Measurements from ENCODE around the gene DNAH1. TPM values are rescaled to one million over a fixed set of nuclear protein-coding genes. Genes with fewer than 3 reads are reported as not detected.

The DNAH1 gene
- total RNA-seq, 1 experiment from 2014 or later: 2.4 TPM

GRCh38 chr3:52349131-52349530 is 33.0 kb downstream of the DNAH1 start:
- no peak for DNase-seq (ENCODE audit: low read depth, low spot score)
- TF ChIP-seq CTCF (IDR thresholded peaks at IDR 0.05) (no peak), POLR2AphosphoS5 (IDR thresholded peaks at IDR 0.05; ENCODE audit: low read depth, low read length) (no peak), TCF7L2 (IDR thresholded peaks at IDR 0.05; ENCODE audit: low read depth, low read length) (no peak), REST (IDR thresholded peaks at IDR 0.05; ENCODE audit: insufficient read depth in 1 of 2, low read depth in 2 of 2, low read length in 1 of 2) (no peak), SIN3A (IDR thresholded peaks at IDR 0.05; ENCODE audit: borderline replicate concordance, insufficient read depth, low read depth, low read length) (no peak)
- Histone ChIP-seq H3K4me3 (ENCODE audit: low read depth in 2 of 2, low read length in 2 of 2) (no peak overlapping the region), H3K4me1 (ENCODE audit: control insufficient read depth, insufficient read depth, low read length) (no peaks in the 10 kb centered on the region), H3K27ac (ENCODE audit: low read length) (no peak overlapping the region), H3K36me3 (ENCODE audit: control insufficient read depth, insufficient read depth, low read length) (no peaks in the 10 kb centered on the region), H3K27me3 (ENCODE audit: control insufficient read depth, insufficient read depth, low read length) (no peaks in the 10 kb centered on the region), H3K9me3 (ENCODE audit: control insufficient read depth, insufficient read depth, low read depth, low read length) (no peaks in the 10 kb centered on the region)
- intact Hi-C loops (cut with micrococcal nuclease; ENCODE audit: unreplicated experiment): no loop called here
- ChIA-PET POLR2A (no interaction called here), CTCF (no interaction called here)
- in situ Hi-C loops (cut with HindIII; ENCODE audit: low pct_unique_long_range_greater_than_20kb, low sequenced_read_pairs): no loop called here
- no TSS peak for BruUV-seq (replicated peaks)
- ATAC-seq: no peak

- CTCF ChIA-PET: interaction anchor here (0.5 kb wide), 1 partner anchor 25 kb away, joined by 3 read pairs; no protein-coding TSS in a partner anchor
- in situ Hi-C loops (cut with HindIII; ENCODE audit: low pct_unique_long_range_greater_than_20kb, low sequenced_read_pairs): no loop called here
These were observed 33.7 kb downstream of the DNAH1 start for GRCh38 chr3:52349611-52350395.

More at GRCh38 chr3:52349611-52350395, 33.7 kb downstream of the DNAH1 start:
- no peak for TF ChIP-seq REST (IDR thresholded peaks at IDR 0.05; ENCODE audit: insufficient read depth in 1 of 2, low read depth in 2 of 2, low read length in 1 of 2)
- TF ChIP-seq TCF7L2 (IDR thresholded peaks at IDR 0.05; ENCODE audit: low read depth, low read length): no peak
- no peak for TF ChIP-seq SIN3A (IDR thresholded peaks at IDR 0.05; ENCODE audit: borderline replicate concordance, insufficient read depth, low read depth, low read length)
- no peak for TF ChIP-seq POLR2AphosphoS5 (IDR thresholded peaks at IDR 0.05; ENCODE audit: low read depth, low read length)
- TF ChIP-seq CTCF (IDR thresholded peaks at IDR 0.05): no peak
- intact Hi-C loops (cut with micrococcal nuclease; ENCODE audit: unreplicated experiment): no loop called here
- no peaks in the 10 kb centered on the region for H3K4me1 ChIP-seq (ENCODE audit: control insufficient read depth, insufficient read depth, low read length)
- POLR2A ChIA-PET: no interaction called here
- DNase-seq (ENCODE audit: low read depth, low spot score) (no peak), ATAC-seq (no peak)
- BruUV-seq (replicated peaks): no TSS peak
- no peak overlapping the region for H3K27ac ChIP-seq (ENCODE audit: low read length)
- H3K27me3 ChIP-seq (ENCODE audit: control insufficient read depth, insufficient read depth, low read length): no peaks in the 10 kb centered on the region
- H3K36me3 ChIP-seq (ENCODE audit: control insufficient read depth, insufficient read depth, low read length): no peaks in the 10 kb centered on the region
- no peaks in the 10 kb centered on the region for H3K9me3 ChIP-seq (ENCODE audit: control insufficient read depth, insufficient read depth, low read depth, low read length)
- H3K4me3 ChIP-seq (ENCODE audit: low read depth in 2 of 2, low read length in 2 of 2): no peak overlapping the region

All from Panc1 (cell line).